Neural crest cell (in vitro differentiated cells): ENCODE results near the gene HK2. TPM values are rescaled to one million over a fixed set of nuclear protein-coding genes. Genes with fewer than 3 reads are reported as not detected.
"Not testable (repeated sequence)": the region's sequence is repeated elsewhere in the genome, so short reads cannot be mapped to it uniquely, and the experiment has no call there.

Experiments used
- DNase-seq: peaks from one replicate; pipeline ENCODE4 v3.0.0; 2021; ENCODE audit warnings: low read depth, mixed read lengths, low spot score
- H3K27ac Mint-ChIP-seq: one replicate; pipeline ENCODE4 v1.8.0; 2021; ENCODE audit warnings: mild to moderate bottlenecking, mixed read lengths; ENCODE audit not compliant: unreplicated experiment
- H3K27me3 Mint-ChIP-seq: 2 replicates; pipeline ENCODE4 v1.8.0; 2021; ENCODE audit warnings: low read depth, mild to moderate bottlenecking, mixed read lengths
- H3K36me3 Mint-ChIP-seq: 2 replicates; pipeline ENCODE4 v1.8.0; 2021; ENCODE audit warnings: low read depth, mild to moderate bottlenecking, mixed read lengths
- H3K4me1 Mint-ChIP-seq: 2 replicates; pipeline ENCODE4 v1.8.0; 2021; ENCODE audit warnings: mixed read lengths
- H3K4me3 Mint-ChIP-seq: one replicate; pipeline ENCODE4 v1.8.0; 2021; ENCODE audit warnings: mild to moderate bottlenecking, mixed read lengths
- H3K9me3 Mint-ChIP-seq: 2 replicates; pipeline ENCODE4 v1.8.0; 2021; ENCODE audit warnings: mixed read lengths
- total RNA-seq: library from RNA; stranded (reverse); gene quantifications from 2 replicates; pipeline ENCODE4 v1.2.1, GENCODE V29; 2021
- TF ChIP-seq, protein P1 (sequence below): fragments of 200-600 bp; sonication (generic); conservative IDR thresholded peaks from 2 replicates; pipeline ENCODE4 v1.5.0; 2021; ENCODE audit warnings: antibody characterized with exemption, mild to moderate bottlenecking

The HK2 gene
- total RNA-seq, 1 donor from 2014 or later: 40.1 TPM

DNA sequence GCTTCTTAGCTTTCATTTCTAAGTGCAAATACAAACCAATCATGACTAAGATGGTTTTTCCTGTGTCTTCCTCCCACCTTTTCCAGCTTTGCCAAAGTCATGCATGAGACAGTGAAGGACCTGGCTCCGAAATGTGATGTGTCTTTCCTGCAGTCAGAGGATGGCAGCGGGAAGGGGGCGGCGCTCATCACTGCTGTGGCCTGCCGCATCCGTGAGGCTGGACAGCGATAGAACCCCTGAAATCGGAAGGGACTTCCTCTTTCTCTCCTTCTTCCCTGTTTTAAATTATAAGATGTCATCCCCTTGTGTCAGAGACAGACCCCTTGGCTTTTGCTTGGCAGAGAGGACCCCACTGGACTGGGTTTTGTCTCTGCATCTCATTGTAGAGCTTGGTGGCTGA is 56.8 kb downstream of the HK2 start:
- peaks cover 24% of the 10 kb centered on the region for H3K36me3 Mint-ChIP-seq
- no peak overlapping the region for H3K27ac Mint-ChIP-seq
- TF ChIP-seq, protein P1, sequence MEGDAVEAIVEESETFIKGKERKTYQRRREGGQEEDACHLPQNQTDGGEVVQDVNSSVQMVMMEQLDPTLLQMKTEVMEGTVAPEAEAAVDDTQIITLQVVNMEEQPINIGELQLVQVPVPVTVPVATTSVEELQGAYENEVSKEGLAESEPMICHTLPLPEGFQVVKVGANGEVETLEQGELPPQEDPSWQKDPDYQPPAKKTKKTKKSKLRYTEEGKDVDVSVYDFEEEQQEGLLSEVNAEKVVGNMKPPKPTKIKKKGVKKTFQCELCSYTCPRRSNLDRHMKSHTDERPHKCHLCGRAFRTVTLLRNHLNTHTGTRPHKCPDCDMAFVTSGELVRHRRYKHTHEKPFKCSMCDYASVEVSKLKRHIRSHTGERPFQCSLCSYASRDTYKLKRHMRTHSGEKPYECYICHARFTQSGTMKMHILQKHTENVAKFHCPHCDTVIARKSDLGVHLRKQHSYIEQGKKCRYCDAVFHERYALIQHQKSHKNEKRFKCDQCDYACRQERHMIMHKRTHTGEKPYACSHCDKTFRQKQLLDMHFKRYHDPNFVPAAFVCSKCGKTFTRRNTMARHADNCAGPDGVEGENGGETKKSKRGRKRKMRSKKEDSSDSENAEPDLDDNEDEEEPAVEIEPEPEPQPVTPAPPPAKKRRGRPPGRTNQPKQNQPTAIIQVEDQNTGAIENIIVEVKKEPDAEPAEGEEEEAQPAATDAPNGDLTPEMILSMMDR: no peak
- H3K27me3 Mint-ChIP-seq: no peaks in the 10 kb centered on the region
- H3K4me1 Mint-ChIP-seq: no peaks in the 10 kb centered on the region
- H3K4me3 Mint-ChIP-seq: no peak overlapping the region
- no peak for DNase-seq
- H3K9me3 Mint-ChIP-seq: no peaks in the 10 kb centered on the region

DNA sequence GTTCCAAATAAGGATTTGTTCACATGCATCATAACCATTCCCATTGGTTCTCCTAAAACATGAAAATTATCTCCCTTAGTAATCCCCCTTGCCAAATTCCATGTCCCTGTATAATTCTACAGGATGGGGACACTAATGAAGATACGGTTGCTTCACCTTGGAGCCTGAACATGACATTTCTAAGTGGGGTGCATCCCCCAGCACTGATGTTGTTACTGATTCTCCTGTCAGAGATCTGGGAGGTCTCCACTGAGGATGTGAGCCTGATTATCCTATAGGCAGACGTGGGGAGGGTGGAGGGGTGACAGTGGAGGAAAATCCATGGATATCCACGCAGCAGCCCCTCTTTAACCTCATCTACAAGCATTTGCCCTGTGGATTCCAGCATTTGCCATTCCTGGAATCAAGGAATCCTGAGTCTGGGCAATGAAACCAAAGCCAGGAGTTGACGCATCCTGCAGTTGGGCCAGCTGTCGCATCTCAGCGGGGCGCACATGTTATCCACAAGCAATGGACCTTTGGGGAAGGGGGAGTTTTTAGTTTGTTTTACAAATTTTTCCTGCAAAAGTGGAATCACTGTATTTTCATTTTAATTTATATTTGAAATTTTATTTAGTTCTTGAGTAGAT is 57.3 kb downstream of the HK2 start:
- H3K27ac Mint-ChIP-seq: no peak overlapping the region
- TF ChIP-seq, protein P1: no peak
- no peak overlapping the region for H3K4me3 Mint-ChIP-seq
- peaks cover 23% of the 10 kb centered on the region for H3K36me3 Mint-ChIP-seq
- no peak for DNase-seq
- H3K4me1 Mint-ChIP-seq: no peaks in the 10 kb centered on the region
- no peaks in the 10 kb centered on the region for H3K9me3 Mint-ChIP-seq
- no peaks in the 10 kb centered on the region for H3K27me3 Mint-ChIP-seq

DNA sequence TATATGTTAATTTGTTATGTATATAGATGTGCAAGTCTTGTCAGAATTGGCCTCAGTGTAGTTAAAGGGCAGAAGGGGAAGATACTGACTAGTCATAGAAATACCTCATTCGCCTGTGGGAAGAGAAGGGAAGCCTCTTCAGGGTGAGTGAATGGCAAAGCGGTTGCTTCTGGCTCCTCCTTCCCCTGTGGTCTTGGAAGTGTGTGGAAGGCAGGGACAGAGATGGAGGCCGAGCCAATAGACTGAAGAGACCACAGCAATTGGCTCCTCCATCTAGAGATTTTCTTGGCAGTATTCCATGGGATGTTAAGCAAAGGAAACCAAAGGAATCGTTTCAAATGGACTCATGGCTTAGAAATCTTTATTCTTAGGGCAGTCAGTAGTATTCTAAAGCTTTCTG is 57.9 kb downstream of the HK2 start:
- not testable (repeated sequence) for H3K4me1 Mint-ChIP-seq, DNase-seq, H3K4me3 Mint-ChIP-seq, H3K9me3 Mint-ChIP-seq, H3K27me3 Mint-ChIP-seq
- Mint-ChIP-seq H3K27ac (peak overlapping the region; percentile 6), H3K36me3 (peaks cover 18% of the 10 kb centered on the region)

DNA sequence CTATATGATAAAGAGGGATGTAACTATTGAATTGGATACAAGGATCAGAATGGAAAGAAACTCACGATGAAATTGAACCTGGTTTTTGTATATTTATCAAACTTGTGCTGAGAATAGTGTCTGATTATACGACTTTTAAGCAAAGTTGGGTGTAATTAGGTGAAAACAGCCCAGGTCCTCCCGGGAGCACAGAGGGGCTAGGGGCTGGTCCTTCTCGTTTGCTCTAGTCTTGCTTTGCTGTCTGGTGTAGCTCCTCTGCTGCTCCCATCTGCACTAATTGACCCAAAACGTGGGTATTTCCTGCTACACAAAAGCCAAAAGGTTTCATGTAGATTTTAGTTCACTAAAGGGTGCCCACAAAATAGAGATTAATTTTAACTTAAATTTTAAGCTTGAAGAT is 58.7 kb downstream of the HK2 start:
- no peak overlapping the region for H3K4me3 Mint-ChIP-seq
- no peak for DNase-seq
- H3K27ac Mint-ChIP-seq: no peak overlapping the region
- TF ChIP-seq, protein P1: no peak
- H3K9me3 Mint-ChIP-seq: no peaks in the 10 kb centered on the region
- no peaks in the 10 kb centered on the region for H3K4me1 Mint-ChIP-seq
- no peaks in the 10 kb centered on the region for H3K27me3 Mint-ChIP-seq
- peaks cover 18% of the 10 kb centered on the region for H3K36me3 Mint-ChIP-seq

DNA sequence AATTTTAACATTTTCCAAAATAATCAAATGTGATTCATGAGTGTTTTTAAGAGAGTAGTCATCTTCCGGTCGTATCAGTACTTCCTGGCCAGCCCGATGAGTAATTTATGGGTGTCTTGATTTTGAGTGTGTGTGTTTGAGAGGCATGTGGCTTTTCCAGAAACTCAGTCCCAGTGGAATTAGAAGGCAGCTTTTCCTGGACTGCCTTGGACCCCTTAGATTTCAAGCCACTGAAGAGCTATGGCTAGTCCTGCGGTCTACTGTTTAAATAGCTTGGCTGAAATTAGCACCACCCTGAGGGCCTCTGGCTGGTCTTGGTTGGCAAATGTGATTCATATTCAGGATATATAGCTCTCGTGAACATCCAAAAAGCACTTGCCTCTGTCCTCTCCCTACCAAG is 59.4 kb downstream of the HK2 start:
- TF ChIP-seq, protein P1: no peak
- no peak for DNase-seq
- Mint-ChIP-seq H3K27ac (no peak overlapping the region), H3K9me3 (no peaks in the 10 kb centered on the region), H3K4me3 (no peak overlapping the region), H3K4me1 (no peaks in the 10 kb centered on the region), H3K27me3 (no peaks in the 10 kb centered on the region), H3K36me3 (peaks cover 22% of the 10 kb centered on the region)

DNA sequence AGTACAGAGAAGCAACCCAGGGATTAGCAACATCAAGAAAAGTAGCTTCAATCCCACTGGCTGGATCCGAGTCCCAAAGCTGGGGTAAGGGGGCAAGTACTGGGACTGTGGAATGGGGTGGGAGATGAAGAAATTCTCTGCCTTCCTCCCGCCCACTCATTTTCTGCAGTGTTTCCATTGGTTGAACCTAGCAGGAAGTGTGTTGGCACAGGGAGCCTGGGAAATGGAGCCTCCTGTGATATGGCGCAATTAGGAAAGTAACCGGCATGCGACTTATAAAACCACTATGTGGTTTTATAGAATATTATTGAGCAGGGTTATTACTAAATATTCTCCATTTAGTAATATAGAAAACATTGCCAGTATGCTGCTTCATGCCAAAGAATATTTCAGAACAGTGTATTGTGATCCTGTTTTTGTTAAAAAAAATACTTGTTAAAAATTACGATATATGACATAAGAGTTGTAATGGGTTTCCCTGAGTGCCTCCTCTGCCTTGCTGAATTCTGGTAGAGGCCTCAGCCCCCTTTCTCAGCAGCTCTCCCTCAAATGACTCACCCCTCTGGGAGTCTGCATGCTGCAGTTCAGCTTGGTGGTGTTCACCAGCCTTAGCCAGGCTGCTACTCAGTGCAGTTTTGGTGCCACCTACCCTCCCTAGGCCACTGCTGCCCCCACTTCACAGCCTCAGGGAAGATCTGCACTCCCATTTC is 60.5 kb downstream of the HK2 start:
- H3K27ac Mint-ChIP-seq: peak overlapping the region; percentile 70

More for the DNA sequence above, 60.5 kb downstream of the HK2 start:
- no peak for DNase-seq
- H3K27me3 Mint-ChIP-seq: no peaks in the 10 kb centered on the region
- no peaks in the 10 kb centered on the region for H3K9me3 Mint-ChIP-seq
- H3K4me1 Mint-ChIP-seq: no peaks in the 10 kb centered on the region
- no peak overlapping the region for H3K4me3 Mint-ChIP-seq
- H3K36me3 Mint-ChIP-seq: peaks cover 22% of the 10 kb centered on the region
- TF ChIP-seq, protein P1: no peak
